GDM1 (cell line): ENCODE results near the gene SH3TC1.
A peak's percentile ranks its signal among the peaks of the same experiment; 100 is the strongest.

Experiments
- DNase-seq: peaks from one replicate; lab custom pipeline; 2025; lab: John Stamatoyannopoulos, UW

Gene SH3TC1

DNA sequence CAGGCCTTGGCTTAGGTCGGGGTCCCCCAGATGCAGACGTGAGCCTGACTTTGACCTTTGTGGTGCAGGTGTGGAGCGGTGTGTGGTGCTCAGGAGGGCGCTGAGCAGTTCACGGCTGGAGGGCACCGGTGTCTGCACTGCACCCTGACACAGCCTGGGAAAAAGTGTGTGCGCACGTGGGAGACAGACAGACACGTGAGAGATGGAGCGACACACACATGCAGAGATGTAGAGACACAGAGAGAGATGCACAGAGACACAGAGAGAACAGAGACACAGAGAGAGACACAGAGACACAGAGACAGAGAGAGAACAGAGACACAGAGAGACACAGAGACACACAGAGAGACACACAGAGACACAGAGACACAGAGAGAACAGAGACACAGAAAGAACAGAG lies 64.3 kb downstream of the SH3TC1 start:
- DNase-seq: no peak

DNA sequence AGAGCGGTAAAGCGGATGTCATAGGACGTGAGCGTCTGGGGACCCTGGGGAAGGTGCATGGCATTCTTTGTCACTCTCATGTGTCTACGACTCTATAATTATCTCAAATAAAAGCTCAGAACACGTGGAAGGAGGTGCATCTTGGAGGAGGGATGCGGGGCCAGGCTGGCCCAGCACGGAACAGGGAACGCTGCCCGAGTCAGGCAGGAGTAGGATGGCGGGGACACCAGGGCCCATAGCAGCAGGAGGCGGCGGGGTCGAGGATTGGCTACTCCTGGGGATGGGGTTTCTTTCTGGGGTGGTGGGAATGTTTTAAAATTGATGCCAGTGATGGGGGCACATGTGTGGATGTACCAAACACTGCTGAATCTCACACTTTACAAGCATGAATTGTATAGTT lies 65.0 kb downstream of the SH3TC1 start:
- no peak for DNase-seq

DNA sequence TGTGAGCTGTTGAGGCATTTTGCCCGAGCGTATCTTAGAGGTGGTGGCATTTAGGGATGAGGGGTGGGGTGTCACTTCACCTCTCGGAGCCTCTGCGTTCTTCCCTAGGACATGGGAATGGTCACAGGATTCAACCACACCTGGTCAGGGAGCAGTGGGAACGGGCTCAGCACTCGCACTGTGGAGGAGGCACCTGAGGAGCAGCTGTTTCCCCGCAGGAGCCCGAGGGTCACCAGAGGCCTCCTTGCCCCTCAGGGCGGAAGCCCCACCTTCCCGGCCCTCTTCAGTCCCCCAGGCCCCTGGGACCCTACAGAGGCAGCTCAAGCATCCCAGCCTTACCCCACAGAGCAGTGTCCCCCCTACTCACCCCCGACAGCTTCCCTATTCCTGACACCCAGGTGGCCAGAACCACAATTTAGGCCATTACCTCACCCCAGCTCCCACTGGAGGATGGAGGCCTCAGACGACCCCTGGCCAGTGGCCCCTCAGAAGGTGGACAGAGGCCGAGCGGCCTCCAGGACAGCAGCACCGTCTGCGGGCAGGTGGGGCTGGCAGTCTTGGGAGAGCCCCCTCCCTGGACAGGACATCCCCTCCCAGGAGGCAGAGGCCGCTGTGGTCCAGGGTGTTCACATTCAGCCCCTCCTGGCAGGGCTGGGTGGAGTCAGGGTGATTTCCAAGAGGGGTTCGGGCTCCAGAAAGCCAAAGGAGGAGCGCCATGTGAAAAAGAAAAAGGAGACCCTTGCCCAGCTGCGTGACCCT lies 66.3 kb downstream of the SH3TC1 start:
- no peak for DNase-seq

DNA sequence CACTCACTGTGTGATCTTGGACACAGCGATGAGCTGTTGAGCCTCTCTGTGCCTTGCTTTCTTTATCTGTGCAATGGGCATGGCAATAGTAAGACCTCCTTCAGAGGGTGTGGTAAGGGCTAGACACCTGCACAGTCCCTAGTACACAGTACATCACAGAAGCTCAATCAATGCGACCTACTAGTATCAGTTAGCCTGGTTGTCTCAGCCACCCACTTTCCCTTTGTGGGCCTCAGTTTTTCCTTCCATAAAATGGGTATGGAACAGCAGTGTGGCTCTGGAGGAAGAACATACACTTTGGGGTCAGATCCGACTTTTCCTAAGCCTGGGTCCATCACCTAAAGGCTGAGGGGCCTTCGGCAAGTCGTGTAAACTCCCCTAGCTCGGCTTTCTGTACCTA lies 67.0 kb downstream of the SH3TC1 start:
- DNase-seq: no peak

DNA sequence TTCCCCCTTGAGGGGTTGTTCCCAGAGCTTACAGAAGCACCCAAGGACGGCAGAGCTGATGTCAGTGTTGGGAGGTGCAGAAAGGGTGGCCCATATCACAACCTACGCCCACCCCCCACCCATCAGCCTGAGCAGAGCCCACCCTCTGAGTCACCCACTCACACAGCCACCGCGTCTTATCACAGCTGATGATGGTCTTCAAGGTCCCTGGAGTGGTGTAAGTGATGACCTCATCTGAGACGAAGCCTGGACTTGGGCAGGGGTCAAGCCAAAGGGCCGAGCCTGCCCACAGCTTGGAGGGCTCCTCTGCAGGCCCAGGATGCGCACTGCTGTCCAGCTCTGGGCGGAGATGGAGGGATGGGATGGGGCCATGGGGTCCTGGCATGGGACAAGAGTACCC lies 67.4 kb downstream of the SH3TC1 start:
- DNase-seq: no peak

DNA sequence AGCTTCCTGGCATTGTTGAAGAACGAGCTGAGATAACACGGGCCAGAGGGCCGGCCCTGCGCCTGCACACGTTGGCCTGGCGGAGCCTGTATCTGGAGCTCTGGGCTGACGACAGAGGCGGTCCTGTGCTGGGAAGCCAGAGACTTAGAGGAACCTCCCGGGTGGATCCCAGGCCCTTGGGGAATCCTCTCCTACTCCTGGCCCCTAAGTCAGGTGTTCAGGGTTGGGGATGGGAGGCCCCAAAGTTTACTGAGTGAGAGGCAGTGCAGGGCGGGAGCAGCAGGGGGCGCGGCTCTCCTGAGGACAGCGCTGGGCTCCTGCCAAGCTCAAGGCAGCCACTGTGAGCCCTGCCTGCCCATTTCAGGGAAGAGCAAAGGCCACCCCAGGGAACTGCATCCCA lies 68.0 kb downstream of the SH3TC1 start:
- peak; percentile 76 for DNase-seq

DNA sequence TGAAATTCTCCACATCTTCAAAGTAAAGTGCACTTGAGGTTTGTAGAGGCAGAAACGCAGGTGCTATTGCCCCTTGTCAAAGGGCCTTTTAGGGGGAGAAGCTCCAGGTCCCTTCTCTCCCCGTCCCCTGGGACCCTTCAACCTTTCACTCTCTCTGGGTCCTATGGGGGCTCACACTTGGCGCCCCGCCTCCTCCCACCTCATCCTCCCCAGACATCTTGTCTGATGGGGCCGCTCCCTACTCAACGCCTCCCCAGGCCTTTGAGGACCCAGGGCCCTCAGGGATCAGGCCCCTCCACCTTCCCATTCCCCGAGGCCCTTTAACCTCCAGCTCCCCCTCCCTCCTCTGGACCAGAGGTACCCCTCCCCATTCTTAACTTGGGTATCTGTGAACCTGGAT lies 69.1 kb downstream of the SH3TC1 start:
- DNase-seq: no peak

DNA sequence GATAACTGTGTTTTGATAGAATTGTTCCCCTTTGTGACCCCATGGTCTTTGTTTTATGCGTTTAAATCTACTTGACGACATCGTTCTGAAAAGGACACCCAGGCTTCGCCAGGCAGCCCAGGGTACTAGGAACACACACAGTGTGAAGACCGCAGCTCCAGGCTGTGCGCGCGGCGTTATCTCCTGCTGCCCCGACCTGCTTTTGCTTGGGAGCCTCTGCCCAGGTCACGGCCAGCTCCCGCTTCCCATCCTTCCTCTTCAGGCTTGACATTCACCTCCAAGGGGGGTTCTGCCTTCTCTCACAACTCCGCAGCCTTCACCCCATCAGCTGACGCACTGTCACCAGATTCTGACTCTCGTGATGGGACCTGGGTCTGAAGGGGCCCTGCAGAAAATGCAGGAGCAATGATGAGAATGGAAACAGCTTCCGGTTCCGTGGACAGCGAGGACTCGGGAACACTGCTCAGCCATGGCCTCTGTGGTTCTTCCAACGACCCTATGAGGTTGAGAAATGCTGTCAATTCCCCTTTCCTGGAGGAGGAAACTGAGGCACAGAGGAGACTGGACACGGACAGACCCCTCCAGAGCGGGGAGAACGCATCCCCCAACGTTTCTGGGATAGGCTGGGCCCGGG lies 69.9 kb downstream of the SH3TC1 start:
- no peak for DNase-seq

DNA sequence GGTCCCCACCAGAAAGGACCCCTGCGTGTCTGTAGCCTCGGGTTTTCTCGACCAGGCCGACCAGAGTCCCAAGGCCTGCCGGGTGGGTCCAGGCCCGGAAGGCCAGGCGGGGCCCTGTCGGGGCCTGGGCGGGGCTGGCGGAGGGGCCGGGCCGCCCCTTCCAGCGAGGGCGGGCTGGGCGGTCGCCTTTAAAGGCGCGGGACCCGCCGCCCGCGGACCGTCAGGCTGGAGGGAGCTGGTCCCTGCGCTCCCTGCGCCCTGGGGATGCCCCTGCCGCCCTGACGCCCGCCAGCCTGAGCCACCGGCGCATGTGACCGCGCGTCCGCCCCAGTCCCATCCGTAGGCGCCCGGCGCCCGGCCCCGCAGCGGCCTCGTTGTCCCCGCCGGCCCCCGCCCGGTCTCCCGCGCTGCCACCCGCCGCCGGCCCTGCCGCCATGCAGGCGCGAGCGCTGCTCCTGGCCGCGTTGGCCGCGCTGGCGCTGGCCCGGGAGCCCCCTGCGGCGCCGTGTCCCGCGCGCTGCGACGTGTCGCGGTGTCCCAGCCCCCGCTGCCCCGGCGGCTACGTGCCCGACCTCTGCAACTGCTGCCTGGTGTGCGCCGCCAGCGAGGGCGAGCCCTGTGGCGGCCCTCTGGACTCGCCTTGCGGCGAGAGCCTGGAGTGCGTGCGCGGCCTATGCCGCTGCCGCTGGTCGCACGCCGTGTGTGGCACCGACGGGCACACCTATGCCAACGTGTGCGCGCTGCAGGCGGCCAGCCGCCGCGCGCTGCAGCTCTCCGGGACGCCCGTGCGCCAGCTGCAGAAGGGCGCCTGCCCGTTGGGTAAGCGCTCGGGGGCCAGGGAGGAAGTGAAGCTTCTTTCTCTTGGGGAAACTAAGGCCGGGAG lies 70.7 kb downstream of the SH3TC1 start, which contains the start of gene HTRA3:
TSS of gene HTRA3 (plus strand) at position 220 of the 883 bp plus-strand sequence. CDS start at position 435, 215 bp downstream.
- peak; percentile 78 for DNase-seq

DNA sequence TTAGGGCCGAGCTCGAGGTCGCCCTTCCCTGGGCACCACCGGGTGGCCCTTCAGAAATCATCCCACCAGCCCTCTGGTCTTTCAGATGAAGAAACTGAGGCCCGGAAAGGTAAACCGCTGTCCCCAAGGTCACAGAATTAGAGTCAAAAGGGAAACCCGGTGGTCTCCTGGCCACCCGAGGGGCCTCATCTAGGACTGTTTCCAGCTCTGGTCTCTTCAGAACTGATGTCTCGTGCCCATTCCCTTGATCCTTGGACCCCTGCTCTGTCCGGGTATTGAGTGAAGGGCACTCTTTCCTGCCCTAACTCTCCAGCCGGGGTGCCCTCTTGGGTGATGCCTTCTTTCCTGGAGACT lies 71.3 kb downstream of the SH3TC1 start:
- no peak for DNase-seq

DNA sequence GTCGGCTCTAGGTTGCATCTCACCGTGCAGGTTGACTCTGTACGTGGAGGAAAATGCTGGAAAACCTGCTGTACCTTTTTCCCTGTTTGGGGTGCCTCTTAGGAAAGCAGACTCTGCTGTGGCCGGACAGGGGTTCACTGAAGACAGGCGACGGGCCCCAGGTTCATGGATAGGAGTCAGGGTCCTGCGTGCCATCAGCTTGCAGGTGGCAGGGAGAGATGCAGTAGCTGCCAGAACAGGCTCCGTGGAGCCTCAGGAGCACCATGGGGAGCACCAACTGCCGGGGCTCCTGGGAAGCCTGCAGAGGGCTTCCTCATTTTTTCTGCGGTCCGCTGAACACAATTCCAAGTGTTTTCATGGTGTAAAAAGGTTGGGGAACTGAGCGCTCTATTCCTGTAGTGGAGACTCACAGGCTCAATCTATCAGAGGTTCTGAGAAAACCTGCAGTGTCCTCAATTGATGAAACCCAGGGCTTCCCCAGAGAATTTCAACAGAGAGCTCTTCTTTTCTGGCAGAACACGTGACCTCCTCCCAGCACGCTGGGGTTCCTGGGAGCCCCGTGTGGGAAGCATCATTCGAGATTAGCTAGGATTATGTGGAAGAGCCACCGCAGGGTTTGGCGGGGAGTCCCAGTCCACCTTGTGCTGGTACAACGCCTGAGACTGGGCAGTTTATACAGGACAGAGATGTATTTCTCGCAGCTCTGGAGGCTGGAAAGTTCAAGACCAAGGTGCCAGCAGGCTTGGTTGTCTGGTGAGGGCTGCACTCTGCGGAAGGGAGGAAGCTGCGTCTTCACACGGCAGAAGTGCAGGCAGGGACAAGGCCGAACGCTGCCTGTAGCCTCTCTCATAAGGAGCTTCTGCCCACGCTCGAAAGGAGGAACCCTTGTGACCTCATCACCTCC lies 72.1 kb downstream of the SH3TC1 start:
- DNase-seq: no peak

DNA sequence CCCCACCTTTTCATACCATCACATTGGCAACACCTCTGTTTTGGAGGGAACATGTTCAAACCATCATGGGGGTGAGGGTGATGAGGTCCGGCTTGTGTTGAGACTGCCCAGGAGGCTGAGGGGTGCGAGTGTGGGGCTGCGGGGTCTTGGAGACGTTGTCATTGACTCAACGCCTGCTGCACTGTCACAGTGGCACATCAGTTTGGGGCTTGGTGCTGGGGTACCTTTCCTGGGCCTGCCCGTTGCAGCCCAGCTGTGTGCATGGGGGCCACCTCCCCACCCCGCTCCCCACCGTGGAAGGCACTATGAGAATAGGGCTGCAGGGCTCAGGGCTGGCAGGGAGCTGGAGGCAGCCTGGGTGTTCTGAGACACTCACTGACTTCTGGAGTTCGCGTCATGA lies 72.7 kb downstream of the SH3TC1 start:
- no peak for DNase-seq

DNA sequence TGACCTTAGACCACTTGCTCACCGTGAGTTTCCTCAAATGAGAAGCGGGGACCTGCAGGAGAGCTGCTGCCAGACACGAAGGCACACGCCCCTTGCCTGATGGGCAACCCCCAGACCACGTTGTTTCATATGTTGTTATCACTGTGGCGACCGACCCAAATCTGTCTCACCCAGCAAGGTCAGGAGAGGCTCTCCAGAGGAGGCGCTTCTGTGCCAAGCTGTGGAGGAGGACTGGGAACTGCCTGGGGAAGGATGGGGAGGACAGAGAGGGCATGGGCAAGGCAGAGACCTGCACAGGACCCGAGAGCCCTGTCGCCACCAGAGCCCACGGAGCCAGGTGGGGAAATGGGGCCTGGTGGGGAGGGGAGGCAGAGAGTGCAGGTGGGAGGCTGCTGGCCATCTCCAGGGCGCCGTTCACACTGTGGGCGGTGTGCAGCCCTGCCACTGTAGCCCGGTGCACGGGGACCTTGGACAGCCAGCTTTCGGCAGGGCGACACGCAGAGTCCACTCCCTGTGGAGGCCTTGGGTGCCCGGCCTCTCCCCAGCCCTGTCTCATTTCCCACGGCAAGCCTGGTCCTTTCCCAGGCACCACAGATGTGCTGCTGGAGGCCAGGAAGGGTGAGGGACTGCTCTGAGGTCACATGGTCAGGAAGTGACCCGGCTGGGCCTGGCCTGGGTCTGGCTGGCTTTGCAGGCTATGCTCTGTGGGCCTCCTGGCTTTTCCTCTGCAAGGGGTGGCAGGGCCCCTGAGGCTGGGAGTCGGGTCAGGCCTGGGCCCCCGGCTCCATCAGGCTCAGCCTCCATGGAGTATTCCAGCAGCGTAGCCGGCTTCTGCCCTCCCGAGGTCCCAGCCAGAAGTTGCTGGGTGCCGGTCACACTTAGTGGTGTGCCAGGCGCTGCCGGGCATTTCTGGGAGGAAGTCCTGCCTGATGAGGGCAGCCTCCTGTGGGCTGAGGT lies 73.7 kb downstream of the SH3TC1 start:
- DNase-seq: peak; percentile 33

DNA sequence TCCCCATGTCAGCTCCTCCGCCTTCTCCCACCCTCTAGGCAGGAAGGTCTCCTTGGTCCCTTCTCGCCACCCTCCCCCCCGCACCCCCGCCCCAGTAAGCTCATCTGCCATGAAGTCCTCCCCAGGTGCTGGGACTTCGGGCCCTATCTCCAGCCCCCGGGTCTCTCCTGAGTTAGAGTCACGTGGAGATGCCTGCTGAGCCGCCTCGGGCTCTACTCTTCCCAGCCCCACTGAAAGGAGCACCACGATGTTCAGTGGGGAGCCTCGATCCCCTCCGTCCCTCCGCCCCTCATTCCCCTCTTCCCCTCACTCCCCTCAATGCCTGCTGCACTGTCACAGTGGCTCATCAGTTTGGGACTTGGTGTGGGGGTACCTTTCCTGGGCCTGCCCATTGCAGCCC lies 74.4 kb downstream of the SH3TC1 start:
- no peak for DNase-seq

DNA sequence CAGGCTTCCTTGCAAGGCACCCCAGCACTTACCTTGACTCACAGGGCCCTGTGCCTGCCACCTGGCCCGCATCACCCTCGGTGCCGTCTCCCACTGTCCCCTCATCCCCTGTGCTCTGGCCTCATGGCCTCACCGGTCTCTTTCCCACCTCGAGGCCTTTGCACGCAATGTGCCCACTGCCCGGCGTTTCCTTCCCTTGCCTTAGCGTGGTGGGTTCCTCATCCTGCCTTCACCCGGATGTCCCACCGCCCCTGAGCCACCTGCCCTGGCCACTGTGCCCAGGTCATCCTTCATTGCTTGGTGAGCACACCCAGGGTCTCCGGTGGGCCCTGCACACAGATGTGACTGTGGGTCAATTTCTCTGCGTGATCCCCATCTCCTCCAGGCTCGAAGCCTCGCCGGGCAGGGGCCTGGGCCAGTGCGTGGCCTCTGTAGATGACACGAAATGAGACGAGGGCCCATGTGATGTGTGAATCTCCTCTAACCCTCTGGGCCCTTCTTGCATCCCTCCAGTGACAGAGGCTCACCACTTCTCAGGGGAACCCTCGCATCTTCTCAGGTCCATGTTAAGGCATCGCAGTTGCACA lies 75.1 kb downstream of the SH3TC1 start:
- DNase-seq: no peak

DNA sequence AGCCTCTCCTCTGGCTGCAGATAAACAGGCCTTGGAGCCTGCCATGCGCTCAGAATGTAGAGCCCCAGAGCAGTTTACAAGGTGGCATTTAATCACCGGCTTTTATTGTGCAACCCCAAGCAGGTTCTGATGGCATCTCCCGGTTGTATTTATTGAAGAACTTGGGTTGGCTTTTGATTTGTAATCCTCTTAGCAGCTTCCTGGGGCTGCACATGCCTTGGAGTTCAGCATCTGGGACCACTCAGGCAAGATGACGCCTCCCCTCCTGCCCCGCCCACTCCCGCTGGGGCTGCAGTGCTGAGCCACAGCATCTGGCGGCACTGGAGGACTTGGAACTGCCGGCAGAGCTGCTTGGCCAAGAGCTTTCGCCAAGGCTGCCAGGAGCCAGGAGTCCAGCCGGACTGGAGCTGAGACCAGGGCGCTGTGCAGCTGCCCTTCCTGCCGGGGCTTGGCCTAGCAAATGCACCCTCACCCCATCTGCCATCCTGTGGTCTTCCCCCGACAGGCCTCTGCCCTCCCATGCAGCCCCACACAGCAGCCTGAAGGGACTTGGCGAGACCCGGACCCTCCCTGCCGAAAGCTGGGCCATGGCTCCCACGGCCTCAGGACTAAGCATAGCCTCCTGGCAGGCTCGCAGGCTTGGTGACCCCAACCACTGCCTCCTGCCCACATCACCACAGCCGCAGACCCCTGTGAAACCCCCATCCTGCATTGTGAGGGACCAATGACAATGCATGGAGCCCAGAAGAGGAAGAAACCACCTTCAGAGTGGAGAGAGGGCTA lies 75.9 kb downstream of the SH3TC1 start:
- DNase-seq: no peak

DNA sequence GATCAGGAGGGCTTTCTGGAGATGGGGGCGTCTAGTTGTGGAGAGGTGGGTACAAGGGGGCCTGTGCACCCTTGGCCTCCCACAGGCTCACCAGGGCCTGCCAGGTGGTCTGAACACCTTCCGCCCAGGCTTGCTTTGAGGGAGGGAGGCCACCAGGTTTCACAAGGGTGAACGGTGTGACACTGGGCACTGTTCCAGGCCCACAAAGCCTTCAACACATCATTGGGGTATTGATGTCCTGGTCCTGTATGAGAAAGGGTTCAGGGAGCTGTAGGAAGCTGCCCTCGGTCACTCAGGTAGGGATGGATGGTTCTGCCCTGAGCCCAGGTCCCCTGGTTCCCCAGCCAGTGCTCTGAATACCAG lies 76.4 kb downstream of the SH3TC1 start:
- no peak for DNase-seq

DNA sequence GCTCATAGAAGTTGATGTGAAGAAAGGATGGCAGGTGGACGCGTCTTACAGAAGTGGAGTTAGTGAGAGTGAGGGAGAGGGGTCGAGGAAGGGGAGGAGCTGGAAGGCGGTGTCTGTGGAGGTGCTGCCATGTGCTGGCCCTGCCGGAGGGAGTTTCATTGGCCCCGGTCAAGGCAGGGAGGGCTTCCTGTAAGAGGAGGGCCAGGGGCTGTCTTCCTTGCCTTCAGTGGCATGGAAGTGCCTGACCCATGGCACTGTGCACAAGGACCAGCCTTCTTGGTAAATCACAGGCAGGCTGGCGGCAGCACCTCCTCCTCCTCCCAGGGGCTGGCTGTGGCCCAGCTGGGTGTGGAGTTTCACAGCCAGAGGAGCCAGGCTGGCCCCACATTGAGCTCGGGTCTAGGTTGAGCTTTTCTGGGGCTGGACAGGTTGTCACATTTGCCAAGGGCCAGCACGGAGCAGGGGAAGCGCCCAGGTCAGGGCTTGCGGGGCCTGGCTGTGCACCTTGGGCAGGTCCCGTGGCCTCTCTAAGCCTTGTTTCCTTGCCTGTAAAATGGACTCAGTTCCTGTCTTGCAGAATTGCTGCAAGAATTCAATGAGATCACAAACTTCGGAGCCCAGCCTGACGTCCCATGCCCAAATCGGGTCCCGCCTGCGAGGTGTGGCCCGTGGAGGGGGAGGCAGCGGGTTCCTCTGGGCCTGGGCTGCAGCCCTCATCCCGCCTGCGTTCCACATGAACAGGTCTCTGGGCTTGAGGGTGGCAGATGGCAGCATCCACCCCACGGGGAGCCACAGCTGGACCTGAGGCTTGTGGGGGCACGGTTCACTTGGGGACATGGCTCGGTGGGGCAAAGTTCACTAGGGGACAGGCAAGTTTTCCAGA lies 77.5 kb downstream of the SH3TC1 start:
- no peak for DNase-seq
